Measurements from ENCODE around the gene PSAPL1.

Gene PSAPL1

DNA sequence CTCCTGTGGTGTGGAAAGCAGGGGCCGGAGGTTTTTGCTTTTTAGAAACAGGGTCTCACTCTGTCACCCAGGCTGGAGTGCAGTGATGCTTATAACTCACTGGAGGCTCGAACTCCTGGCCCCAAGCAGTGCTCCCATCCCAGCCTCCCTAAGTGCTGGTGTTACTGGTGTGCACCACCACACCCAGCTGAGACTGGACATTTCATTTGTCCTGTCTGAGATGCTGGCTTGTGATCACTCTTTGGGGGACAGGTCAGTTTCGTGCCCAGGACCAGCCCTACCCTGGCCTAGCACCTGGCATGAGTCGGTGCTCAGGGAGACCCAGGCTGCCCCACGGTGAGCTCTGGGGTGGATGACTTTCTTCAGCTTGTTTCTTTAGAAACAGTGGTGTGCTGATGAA is 11.3 kb downstream of the PSAPL1 start:
- ChIA-PET POLR2A (no interaction called here), CTCF (interaction anchor here (1.4 kb wide), 1 partner anchor 10 kb away, joined by 3 read pairs; no protein-coding TSS in a partner anchor)
- no peak for DNase-seq (ENCODE audit: extremely low spot score)
- TF ChIP-seq CTCF (IDR thresholded peaks at IDR 0.05; ENCODE audit: control extremely low read depth, extremely low read depth, low read depth, missing control alignments): no peak

DNA sequence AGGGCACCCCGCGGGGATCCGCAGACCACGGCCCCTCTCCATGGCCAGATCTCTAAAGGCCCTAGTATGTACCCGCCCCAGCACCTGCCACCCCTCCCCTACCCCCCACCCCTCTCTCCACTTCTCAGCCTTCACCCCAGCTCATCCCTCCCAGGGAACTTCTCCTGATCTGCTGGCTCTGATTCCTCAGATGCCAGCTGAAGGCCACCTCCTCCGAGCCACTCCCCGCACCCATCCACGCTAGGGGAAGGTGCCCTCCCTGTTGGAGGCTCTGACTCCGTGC is 11.9 kb downstream of the PSAPL1 start:
- TF ChIP-seq CTCF (IDR thresholded peaks at IDR 0.05; ENCODE audit: control extremely low read depth, extremely low read depth, low read depth, missing control alignments): no peak
- POLR2A ChIA-PET: no interaction called here
- no peak for DNase-seq (ENCODE audit: extremely low spot score)
- CTCF ChIA-PET: no interaction called here

DNA sequence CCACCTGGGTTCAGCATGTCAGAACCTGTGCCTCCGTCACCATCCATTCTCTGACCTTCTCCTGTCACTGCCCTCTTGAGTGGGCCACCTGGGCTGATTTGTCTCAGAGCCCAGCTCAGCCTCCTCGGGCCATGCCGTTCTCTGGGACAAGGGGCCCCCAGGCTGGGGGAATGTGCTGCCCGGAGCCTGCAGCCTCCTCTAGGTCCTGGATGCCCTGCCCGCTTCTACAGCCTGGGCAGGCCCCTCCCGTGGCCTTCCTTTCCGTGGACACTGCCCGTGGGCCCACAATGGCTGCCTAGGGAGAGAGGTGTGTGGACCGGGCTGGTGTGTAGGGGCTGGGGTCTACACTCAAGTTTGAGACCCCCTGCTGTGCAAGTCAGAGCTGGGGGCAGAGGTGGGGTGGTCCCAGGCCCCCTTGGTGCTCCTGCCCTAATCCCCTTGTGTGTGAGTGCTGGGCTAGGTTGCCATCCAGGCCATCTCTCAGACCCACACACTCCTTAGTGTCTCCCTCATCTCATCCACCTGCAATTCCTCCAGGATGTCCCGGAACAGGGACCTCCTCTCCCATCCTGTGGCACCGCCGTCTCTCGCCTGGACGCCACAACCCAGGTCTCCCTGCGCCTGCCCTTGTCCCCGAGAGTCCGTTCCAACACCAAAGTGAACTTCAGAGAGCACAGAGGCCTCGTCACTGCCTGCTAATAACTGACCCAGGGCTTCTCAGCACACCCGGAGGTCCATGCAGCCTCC is 12.4 kb downstream of the PSAPL1 start:
- DNase-seq (ENCODE audit: extremely low spot score): no peak
- CTCF ChIA-PET: no interaction called here
- POLR2A ChIA-PET: no interaction called here
- TF ChIP-seq CTCF (IDR thresholded peaks at IDR 0.05; ENCODE audit: control extremely low read depth, extremely low read depth, low read depth, missing control alignments): no peak

DNA sequence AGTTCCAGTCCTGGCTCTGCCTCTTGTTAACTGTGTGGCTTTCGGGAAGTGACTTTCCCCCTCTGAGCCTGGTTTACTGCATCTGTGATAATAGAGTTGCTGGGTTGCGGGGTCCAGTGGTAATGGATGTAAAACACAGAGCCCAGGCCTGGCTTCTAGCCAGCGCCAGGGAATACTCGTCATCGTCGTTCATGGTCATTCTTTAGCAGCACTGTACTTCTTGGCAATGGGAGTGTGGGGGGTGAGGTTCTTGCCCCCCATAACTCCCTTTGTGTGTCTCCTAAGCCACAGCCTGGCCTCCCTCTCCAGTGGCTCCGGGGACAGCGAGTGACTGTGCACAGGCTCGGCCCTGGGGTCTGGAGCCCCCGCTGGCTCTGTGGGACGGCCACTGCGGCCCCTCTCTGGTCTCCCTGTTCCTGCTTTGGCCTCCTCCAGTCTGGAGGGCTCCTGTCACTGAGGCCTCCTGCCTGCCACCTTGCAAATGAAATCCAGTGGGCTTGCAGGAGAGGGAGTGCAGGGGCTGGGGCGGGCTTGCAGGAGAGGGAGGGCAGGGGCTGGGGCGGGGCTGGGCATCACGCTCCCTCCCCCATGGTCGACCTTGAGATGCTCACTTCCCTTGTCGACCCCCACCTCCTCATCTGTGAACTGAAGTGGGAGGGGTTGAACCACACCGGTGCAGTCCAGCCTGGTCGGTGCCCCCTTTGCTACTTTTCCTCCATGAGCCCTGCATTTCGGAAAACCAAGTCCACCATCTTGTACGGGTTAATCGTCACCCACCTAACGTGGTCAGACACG is 13.2 kb downstream of the PSAPL1 start:
- no peak for TF ChIP-seq CTCF (IDR thresholded peaks at IDR 0.05; ENCODE audit: control extremely low read depth, extremely low read depth, low read depth, missing control alignments)
- ChIA-PET POLR2A (no interaction called here), CTCF (no interaction called here)
- DNase-seq (ENCODE audit: extremely low spot score): no peak

GRCh38 chr4:7420661-7421040 is 14.1 kb downstream of the PSAPL1 start:
- ChIA-PET CTCF (no interaction called here), POLR2A (no interaction called here)
- no peak for DNase-seq (ENCODE audit: extremely low spot score)

More at GRCh38 chr4:7420661-7421040, 14.1 kb downstream of the PSAPL1 start:
- TF ChIP-seq CTCF (IDR thresholded peaks at IDR 0.05; ENCODE audit: control extremely low read depth, extremely low read depth, low read depth, missing control alignments): no peak

All from GM10248 (cell line).